Fibroblast of the aortic adventitia (primary cell): ENCODE measurements around the gene ASZ1. TPM values are rescaled to one million over a fixed set of nuclear protein-coding genes. Genes with fewer than 3 reads are reported as not detected.
"Not testable (repeated sequence)": the region's sequence is repeated elsewhere in the genome, so short reads cannot be mapped to it uniquely, and the experiment has no call there.

Experiments used
- DNase-seq: peaks from one replicate; pipeline ENCODE4 v3.0.0-alpha.2; 2010; ENCODE audit warnings: low read depth
- H3K4me3 ChIP-seq: 2 replicates; pipeline ENCODE4 v1.5.1; 2011; ENCODE audit warnings: low read depth, mild to moderate bottlenecking, control low read depth, low read length, moderate library complexity
- CTCF ChIP-seq: IDR thresholded peaks from 2 replicates; pipeline ENCODE4 v1.5.1; 2011; ENCODE audit warnings: mild to moderate bottlenecking, low read length, control low read depth, inconsistent platforms; ENCODE audit not compliant: insufficient read depth
- total RNA-seq: library from RNA; depleted of rRNA; stranded (reverse); fragments of >200 nt; gene quantifications from 2 replicates; pipeline ENCODE4 v1.2.3, GENCODE V29; 2012; ENCODE audit warnings: low replicate concordance

The ASZ1 gene
- total RNA-seq, 1 donor, result not detected

GRCh38 chr7:117424090-117424829 is 3.0 kb downstream of the ASZ1 start:
- no peak for DNase-seq
- H3K4me3 ChIP-seq, result no peak overlapping the region
- no peak for TF ChIP-seq CTCF

DNA sequence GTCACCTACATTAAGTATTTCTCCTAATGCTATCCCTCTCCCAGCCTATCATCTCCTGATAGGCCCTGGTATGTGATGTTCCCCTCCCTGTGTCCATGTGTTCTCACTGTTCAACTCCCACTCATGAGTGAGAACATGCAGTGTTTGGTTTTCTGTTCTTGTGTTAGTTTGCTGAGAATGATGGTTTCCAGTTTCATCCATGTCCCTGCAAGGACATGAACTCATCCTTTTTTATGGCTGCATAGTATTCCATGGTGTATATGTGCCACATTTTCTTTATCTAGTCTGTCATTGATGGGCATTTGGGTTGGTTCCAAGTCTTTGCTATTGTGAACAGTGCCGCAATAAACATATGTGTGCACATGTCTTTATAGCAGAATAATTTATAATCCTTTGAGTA is 12.7 kb downstream of the ASZ1 start:
- not testable (repeated sequence) for H3K4me3 ChIP-seq, DNase-seq

DNA sequence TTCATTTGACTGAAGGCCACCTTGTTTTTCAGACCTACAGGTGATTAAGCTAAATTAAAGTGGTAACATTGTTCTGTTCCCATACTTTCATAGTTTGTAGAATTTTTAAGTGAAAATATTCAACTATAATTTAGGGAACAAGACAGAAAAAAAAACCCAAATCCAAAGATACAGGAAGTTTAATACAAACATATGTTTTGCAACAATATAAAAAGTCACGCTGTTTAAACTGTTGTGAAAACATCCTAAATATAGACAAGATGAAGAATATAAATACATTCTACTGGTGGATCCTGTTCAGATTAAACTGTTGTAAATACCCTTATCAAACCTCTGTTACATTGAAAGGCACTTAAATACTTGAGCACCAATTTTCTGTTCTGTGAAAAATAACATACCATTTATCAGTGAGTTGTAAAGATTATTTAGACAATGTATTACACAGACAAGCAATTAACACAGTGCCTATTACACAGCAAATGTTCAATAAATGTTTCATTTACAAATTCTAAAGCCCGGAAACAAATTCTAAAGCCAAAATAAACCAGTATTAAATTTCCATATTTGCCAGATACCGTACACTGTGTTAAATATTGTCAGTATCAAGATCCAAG is 14.2 kb downstream of the ASZ1 start:
- TF ChIP-seq CTCF, result no peak
- no peak overlapping the region for H3K4me3 ChIP-seq
- DNase-seq, result no peak

- TF ChIP-seq CTCF, result no peak
- no peak for DNase-seq
- no peak overlapping the region for H3K4me3 ChIP-seq
Observed at GRCh38 chr7:117412390-117412789, 14.9 kb downstream of the ASZ1 start.

DNA sequence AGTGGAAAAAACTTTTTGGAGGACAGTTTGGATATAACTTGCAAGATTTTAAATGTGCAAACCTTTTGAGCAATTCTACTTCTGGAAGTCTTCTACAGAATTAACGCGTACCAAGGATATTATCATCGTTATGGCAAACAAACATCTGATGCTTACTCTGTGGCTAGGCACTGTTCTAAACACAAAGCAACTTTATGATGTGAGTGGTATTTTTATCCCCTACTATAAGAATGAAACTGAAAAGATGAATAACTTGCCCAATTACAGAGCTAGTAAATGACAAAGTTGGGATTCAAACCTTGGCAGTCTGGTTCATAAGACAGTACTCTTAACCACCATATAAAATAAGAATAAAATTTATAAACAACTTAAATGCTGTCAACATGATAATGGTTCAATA is 15.8 kb downstream of the ASZ1 start:
- DNase-seq, result no peak
- no peak for TF ChIP-seq CTCF
- no peak overlapping the region for H3K4me3 ChIP-seq

- no peak overlapping the region for H3K4me3 ChIP-seq
- DNase-seq, result no peak
- TF ChIP-seq CTCF, result no peak
Observed at GRCh38 chr7:117408831-117409230, 18.5 kb downstream of the ASZ1 start.

DNA sequence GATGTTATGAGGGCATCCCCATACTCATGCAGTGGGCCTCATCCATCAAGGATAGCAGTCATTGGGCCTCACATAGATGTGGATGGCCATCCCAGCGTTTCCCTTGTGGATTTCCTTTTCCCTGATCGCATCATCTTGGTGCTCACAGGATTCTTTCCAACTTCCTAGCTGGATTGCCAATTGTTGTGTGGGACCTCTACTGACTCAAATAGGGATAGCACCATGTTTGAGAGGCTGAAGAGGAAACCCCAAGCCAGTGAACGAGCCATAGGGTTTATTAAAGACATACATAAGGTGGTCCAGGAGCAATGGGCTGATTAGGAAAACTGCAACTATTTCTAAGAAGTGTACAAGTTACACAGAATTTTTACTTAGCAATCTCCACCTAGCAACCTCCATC is 21.8 kb downstream of the ASZ1 start:
- H3K4me3 ChIP-seq, result no peak overlapping the region
- TF ChIP-seq CTCF, result no peak
- no peak for DNase-seq
